ENCODE data around the gene BRD7. TPM values are rescaled to one million over a fixed set of nuclear protein-coding genes. Genes with fewer than 3 reads are reported as not detected.

BRD7 gene
- total RNA-seq: 10 to 100 TPM; 50.8 to 79.6 (median 56.1) TPM
- long read RNA-seq, donor 1, full-length matches to known transcripts: 82 of 132 reads
- long read RNA-seq, donor 1, partial matches to known transcripts: 28 of 132 reads
- long read RNA-seq, donor 1, other reads (novel, unspliced or antisense): 22 of 132 reads
- long read RNA-seq, donor 2, partial matches to known transcripts: 5 of 5 reads
- long read RNA-seq, donor 2, other reads (novel, unspliced or antisense): 0 of 5 reads

DNA sequence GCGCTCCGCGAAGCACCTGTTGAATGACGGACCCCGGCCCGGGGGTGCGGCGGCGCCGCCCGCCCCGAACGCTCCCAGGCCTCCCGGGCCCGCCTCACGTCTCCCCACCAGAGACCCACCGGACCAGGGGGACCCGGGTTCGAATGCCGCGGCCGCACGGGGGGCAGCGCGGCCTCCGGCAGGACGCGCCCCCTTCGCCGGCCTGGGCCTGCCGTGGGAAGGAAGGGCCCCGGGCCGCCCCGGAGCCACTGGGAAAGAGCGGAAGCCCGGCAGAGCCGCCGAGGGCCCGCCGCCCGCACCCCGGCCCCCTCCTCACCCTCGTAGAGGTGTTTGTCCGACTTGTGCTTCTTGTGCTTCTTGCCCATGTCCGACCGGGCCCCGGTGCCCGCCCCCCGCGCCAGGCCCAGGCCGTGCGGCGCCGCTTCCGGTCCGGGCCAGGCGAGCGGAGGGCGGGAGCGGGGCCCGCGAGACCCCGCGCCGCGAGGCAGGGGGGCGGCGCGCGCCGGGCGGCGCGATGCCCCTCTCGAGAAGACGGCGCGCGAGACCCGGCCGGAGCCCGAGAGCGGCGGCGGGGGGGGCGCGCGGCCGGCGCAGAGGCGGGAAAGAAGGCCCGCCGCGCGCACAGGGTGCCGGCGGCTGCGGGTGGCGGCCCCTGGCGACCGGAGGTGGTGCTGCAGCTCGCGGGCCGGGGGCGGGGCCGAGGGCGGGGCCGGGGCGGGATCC, at the start of gene BRD7:
BRD7 (minus strand) TSS at position 579 of the 723 bp plus-strand sequence; CDS start at position 365, 214 bp downstream.
- no peaks in the 10 kb centered on the region for H3K9me3 ChIP-seq
- intact Hi-C loops (cut with DNase I, micrococcal nuclease): loop anchor here in 1 of 2 donors (5.0 kb wide), 1 partner anchor 301 kb away; the partner anchor contains the start of gene HEATR3
- DNase-seq (peak; percentile 60 to 87 (median 72)), ATAC-seq (peak; percentile 97)
- peak within 1 kb of the TSS; percentile 97 for H3K4me3 ChIP-seq
- H3K4me1 ChIP-seq (ENCODE audit: low read depth): no peaks in the 10 kb centered on the region
- H3K36me3 ChIP-seq (ENCODE audit: low read depth): no peaks in the 10 kb centered on the region
- TF ChIP-seq, protein P1, sequence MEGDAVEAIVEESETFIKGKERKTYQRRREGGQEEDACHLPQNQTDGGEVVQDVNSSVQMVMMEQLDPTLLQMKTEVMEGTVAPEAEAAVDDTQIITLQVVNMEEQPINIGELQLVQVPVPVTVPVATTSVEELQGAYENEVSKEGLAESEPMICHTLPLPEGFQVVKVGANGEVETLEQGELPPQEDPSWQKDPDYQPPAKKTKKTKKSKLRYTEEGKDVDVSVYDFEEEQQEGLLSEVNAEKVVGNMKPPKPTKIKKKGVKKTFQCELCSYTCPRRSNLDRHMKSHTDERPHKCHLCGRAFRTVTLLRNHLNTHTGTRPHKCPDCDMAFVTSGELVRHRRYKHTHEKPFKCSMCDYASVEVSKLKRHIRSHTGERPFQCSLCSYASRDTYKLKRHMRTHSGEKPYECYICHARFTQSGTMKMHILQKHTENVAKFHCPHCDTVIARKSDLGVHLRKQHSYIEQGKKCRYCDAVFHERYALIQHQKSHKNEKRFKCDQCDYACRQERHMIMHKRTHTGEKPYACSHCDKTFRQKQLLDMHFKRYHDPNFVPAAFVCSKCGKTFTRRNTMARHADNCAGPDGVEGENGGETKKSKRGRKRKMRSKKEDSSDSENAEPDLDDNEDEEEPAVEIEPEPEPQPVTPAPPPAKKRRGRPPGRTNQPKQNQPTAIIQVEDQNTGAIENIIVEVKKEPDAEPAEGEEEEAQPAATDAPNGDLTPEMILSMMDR (IDR thresholded peaks at IDR 0.05): no peak

- no peak overlapping the region for H3K4me3 ChIP-seq
- DNase-seq (no peak), ATAC-seq (no peak)
- intact Hi-C loops (cut with DNase I, micrococcal nuclease): no loop called here
- peaks cover 38% of the 10 kb centered on the region for H3K9me3 ChIP-seq
- H3K36me3 ChIP-seq (ENCODE audit: low read depth): no peaks in the 10 kb centered on the region
- TF ChIP-seq, protein P1 (IDR thresholded peaks at IDR 0.05): no peak
- H3K4me1 ChIP-seq (ENCODE audit: low read depth): no peaks in the 10 kb centered on the region
Measured at GRCh38 chr16:50416388-50416787, 47.6 kb upstream of the BRD7 start.

GRCh38 chr16:50414152-50414551, 45.4 kb upstream of the BRD7 start:
- ATAC-seq (no peak), DNase-seq (no peak)
- intact Hi-C loops (cut with DNase I, micrococcal nuclease): no loop called here
- Histone ChIP-seq H3K36me3 (ENCODE audit: low read depth) (no peaks in the 10 kb centered on the region), H3K4me3 (no peak overlapping the region), H3K4me1 (ENCODE audit: low read depth) (no peaks in the 10 kb centered on the region), H3K9me3 (peaks cover 25% of the 10 kb centered on the region)
- TF ChIP-seq, protein P1 (IDR thresholded peaks at IDR 0.05): no peak

DNA sequence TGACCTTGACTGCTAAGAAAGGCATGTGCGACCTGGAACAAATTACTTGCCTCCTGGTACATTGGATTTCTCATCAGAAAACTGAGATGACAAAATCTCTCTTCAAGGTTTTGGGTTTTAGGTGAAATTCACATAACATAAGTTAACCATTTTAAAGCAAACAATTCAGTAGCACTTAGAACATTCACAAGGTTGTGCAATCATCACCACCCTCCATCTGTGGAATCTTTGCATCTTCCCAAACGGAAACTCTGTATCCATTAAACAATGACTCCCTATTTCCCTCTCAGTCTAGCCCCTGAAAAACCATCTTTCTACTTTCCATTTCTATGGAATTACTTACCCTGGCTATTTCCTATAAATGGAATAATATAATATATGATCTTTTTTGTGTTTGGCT, 42.2 kb upstream of the BRD7 start:
- ATAC-seq (no peak), DNase-seq (no peak)
- Histone ChIP-seq H3K4me1 (ENCODE audit: low read depth) (no peaks in the 10 kb centered on the region), H3K4me3 (no peak overlapping the region), H3K9me3 (peaks cover 4% of the 10 kb centered on the region), H3K36me3 (ENCODE audit: low read depth) (no peaks in the 10 kb centered on the region)
- intact Hi-C loops (cut with DNase I, micrococcal nuclease): no loop called here
- TF ChIP-seq, protein P1 (IDR thresholded peaks at IDR 0.05): no peak

DNA sequence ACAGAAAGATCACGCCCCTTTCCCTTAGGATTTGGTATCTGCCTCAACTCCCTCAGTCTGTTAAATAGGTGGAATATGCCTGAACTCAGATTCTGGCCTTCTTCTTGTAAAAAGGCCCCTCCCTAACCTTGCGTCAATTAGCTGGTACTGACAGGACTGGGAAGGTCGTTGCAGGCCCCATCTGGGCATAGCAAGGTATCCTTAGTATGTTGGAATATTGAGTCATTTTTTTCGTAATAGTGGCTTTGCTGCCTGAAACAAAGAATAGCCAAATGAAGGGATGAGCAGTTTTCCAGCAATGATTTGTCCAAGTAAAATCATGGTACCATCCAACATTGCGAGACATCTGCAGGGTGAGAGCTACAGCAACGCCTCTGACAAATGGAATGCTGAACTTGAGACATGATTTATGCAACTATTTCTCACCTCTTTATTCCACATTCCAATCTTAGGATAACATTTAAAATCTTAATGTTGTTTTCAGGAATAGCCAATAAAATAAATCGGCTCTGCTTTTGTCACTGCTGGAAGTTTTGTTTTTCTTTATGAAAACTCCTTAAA, 39.3 kb upstream of the BRD7 start:
- no peaks in the 10 kb centered on the region for H3K9me3 ChIP-seq
- no peaks in the 10 kb centered on the region for H3K36me3 ChIP-seq (ENCODE audit: low read depth)
- no peaks in the 10 kb centered on the region for H3K4me1 ChIP-seq (ENCODE audit: low read depth)
- ATAC-seq (no peak), DNase-seq (no peak)
- TF ChIP-seq, protein P1 (IDR thresholded peaks at IDR 0.05): no peak
- no peak overlapping the region for H3K4me3 ChIP-seq
- intact Hi-C loops (cut with DNase I, micrococcal nuclease): no loop called here
